Neuron (in vitro differentiated cells): Measurements from ENCODE around the gene MARVELD3.
"Not testable (repeated sequence)": the region's sequence is repeated elsewhere in the genome, so short reads cannot be mapped to it uniquely, and the experiment has no call there.

Source experiments
- H2AFZ ChIP-seq: one replicate; pipeline ENCODE4 v1.6.1; 2013; ENCODE audit warnings: low read depth, mild to moderate bottlenecking, inconsistent platforms, low read length, moderate library complexity
- H3K27me3 ChIP-seq: one replicate; pipeline ENCODE4 v1.6.1; 2013; ENCODE audit warnings: low read length; ENCODE audit not compliant: insufficient read depth
- H3K36me3 ChIP-seq: one replicate; pipeline ENCODE4 v1.6.1; 2013; ENCODE audit warnings: low read length; ENCODE audit not compliant: insufficient read depth
- H3K4me1 ChIP-seq: one replicate; pipeline ENCODE4 v1.6.1; 2013; ENCODE audit warnings: low read length; ENCODE audit not compliant: insufficient read depth
- H3K4me3 ChIP-seq: 2 replicates; pipeline ENCODE4 v1.5.1; 2013; ENCODE audit warnings: mild to moderate bottlenecking, low read length, moderate library complexity
- H3K9me3 ChIP-seq: one replicate; pipeline ENCODE4 v1.6.1; 2013; ENCODE audit warnings: low read length

The MARVELD3 gene

GRCh38 chr16:71626018-71626857 is at the start of gene MARVELD3:
MARVELD3 (plus strand) TSS chr16:71626184; CDS start chr16:71626230, 46 bp downstream.
- H3K9me3 ChIP-seq: no peaks in the 10 kb centered on the region
- H2AFZ ChIP-seq: peak within 1 kb of the TSS; percentile 78
- H3K4me1 ChIP-seq: peaks cover 17% of the 10 kb centered on the region
- H3K4me3 ChIP-seq: peak within 1 kb of the TSS; percentile 45
- peaks cover 33% of the 10 kb centered on the region for H3K27me3 ChIP-seq
- no peaks in the 10 kb centered on the region for H3K36me3 ChIP-seq

- no peak within 1 kb of the TSS for H2AFZ ChIP-seq
- peaks cover 20% of the 10 kb centered on the region for H3K27me3 ChIP-seq
- no peaks in the 10 kb centered on the region for H3K4me1 ChIP-seq
- no peaks in the 10 kb centered on the region for H3K36me3 ChIP-seq
- no peak within 1 kb of the TSS for H3K4me3 ChIP-seq
- no peaks in the 10 kb centered on the region for H3K9me3 ChIP-seq
Observed at GRCh38 chr16:71576971-71577370, 49.0 kb upstream of the MARVELD3 start, which contains the start of gene TAT. TAT (minus strand) TSS chr16:71577092; CDS start chr16:71576415, 677 bp downstream.

DNA sequence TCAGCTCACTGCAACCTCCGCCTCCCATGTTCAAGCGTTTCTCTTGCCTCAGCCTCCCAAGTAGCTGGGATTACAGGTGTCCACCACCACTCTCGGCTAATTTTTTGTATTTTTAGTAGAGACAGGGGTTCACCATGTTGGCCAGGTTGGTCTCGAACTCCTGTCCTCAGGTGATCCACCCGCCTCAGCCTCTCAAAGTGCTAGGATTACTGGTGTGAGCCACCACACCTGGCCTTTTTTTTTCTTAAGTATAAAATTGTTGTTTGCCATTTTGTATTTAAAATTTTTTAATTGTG is 43.5 kb upstream of the MARVELD3 start:
- H3K4me1 ChIP-seq, H3K4me3 ChIP-seq, H3K9me3 ChIP-seq, H3K27me3 ChIP-seq, H3K36me3 ChIP-seq, H2AFZ ChIP-seq: not testable (repeated sequence)

GRCh38 chr16:71584543-71585317 is 41.3 kb upstream of the MARVELD3 start:
- Histone ChIP-seq H3K4me1 (no peaks in the 10 kb centered on the region), H3K9me3 (no peaks in the 10 kb centered on the region)

GRCh38 chr16:71585318-71585703 is 40.7 kb upstream of the MARVELD3 start:
- Histone ChIP-seq H3K9me3 (no peaks in the 10 kb centered on the region), H3K27me3 (peaks cover 6% of the 10 kb centered on the region), H3K36me3 (no peaks in the 10 kb centered on the region), H3K4me3 (no peak overlapping the region), H2AFZ (no peak overlapping the region), H3K4me1 (no peaks in the 10 kb centered on the region)

More at GRCh38 chr16:71584543-71585317, 41.3 kb upstream of the MARVELD3 start:
- H3K4me3 ChIP-seq: no peak overlapping the region
- no peaks in the 10 kb centered on the region for H3K36me3 ChIP-seq
- H2AFZ ChIP-seq: no peak overlapping the region
- H3K27me3 ChIP-seq: peaks cover 6% of the 10 kb centered on the region

DNA sequence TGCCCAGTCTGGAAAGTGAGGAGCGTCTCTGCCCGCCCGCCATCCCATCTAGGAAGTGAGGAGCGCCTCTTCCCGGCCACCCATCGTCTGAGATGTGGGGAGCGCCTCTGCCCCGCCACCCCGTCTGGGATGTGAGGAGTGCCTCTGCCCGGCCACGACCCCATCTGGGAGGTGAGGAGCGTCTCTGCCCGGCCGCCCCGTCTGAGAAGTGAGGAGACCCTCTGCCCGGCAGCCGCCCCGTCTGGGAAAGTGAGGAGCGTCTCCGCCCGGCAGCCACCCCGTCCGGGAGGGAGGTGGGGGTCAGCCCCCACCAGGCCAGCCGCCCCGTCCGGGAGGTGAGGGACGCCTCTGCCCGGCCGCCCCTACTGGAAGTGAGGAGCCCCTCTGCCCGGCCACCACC is 36.6 kb upstream of the MARVELD3 start:
- not testable (repeated sequence) for H2AFZ ChIP-seq, H3K4me1 ChIP-seq, H3K9me3 ChIP-seq, H3K27me3 ChIP-seq, H3K4me3 ChIP-seq, H3K36me3 ChIP-seq

DNA sequence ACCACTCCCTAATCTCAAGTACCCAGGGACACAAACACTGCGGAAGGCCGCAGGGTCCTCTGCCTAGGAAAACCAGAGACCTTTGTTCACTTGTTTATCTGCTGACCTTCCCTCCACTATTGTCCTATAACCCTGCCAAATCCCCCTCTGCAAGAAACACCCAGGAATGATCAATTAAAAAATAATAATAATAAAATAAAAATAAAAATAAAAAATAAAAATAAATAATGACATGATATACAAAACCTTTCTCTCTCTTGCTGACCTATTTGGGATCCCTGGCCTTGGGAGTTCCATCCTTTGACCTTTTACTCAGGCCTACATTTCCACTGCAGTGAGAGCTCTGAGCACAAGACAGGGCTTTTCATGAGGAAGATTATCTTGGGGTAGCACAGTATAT is 35.9 kb upstream of the MARVELD3 start:
- not testable (repeated sequence) for H2AFZ ChIP-seq, H3K27me3 ChIP-seq, H3K9me3 ChIP-seq, H3K4me1 ChIP-seq, H3K4me3 ChIP-seq, H3K36me3 ChIP-seq

DNA sequence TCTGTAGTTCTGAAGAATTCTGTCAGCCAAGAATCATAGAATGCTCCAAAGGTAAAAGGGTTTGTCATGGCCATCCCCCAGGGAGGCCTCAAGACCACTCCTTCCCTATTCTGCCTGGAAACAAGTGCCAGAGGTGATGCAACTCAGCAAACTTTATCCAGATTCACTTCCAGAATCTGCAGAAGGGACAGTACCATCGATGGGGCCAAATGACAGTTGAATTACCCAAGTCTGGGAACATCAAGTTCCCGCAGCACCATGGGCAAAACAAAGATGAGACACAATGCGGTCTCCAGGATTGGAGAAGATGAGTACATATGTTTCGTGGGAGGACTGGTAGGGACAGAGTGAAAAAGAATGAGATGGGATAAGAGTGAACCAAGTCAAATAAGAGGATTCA is 35.4 kb upstream of the MARVELD3 start:
- H3K4me1 ChIP-seq: no peaks in the 10 kb centered on the region
- H3K9me3 ChIP-seq: no peaks in the 10 kb centered on the region
- H2AFZ ChIP-seq: no peak overlapping the region
- H3K36me3 ChIP-seq: no peaks in the 10 kb centered on the region
- no peak overlapping the region for H3K4me3 ChIP-seq
- H3K27me3 ChIP-seq: peaks cover 4% of the 10 kb centered on the region

- peaks cover 4% of the 10 kb centered on the region for H3K27me3 ChIP-seq
- H2AFZ ChIP-seq: no peak overlapping the region
- no peak overlapping the region for H3K4me3 ChIP-seq
- no peaks in the 10 kb centered on the region for H3K4me1 ChIP-seq
- H3K36me3 ChIP-seq: no peaks in the 10 kb centered on the region
- H3K9me3 ChIP-seq: no peaks in the 10 kb centered on the region
Observed at GRCh38 chr16:71591917-71592316, 34.1 kb upstream of the MARVELD3 start.

DNA sequence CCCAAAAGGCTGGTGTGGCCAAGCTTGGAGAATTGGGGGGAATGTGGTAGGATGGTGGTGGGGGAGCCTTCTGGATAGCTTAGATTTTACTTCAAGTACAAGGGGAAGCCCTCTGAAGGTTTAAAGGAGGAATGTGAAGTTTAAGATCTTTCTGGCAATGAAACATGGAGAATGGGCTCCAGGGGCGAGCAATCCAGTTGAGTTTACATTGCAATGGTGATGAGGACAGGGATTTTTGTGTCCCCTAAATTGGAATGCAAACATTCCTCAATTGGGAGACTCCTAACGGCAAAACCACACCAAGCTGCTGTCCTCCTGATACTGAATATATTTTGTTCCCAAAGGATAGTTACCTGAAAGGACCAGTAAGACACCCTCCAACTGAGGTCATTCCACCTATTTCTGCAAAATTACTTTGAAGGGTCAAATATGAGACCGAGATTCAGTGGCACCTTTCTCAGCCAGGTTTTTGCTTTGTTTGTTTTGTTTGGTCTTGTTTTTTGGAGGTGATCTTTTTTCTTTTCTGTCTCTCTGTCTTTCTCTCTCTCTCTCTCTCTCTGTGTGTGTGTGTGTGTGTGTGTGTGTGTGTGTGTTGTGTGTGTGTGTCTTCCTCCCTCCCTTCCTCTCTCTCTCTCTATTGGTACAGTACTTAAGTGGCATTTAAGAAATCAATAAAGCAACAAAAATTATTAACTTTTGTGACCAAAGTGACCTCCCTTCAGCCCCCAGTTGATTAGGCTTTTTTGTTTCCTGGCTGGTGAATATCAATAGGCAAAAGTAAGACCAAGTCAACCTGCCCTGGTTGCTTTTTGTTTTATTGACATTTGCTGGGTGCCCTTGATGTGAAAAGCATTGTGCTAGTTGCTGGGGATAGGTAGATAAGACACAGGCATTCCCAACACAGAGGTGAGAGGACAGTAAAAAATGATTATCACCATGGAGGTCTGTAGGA is 32.7 kb upstream of the MARVELD3 start:
- Histone ChIP-seq H3K4me1 (no peaks in the 10 kb centered on the region), H3K36me3 (no peaks in the 10 kb centered on the region), H3K4me3 (no peak overlapping the region), H3K9me3 (no peaks in the 10 kb centered on the region), H3K27me3 (peaks cover 2% of the 10 kb centered on the region), H2AFZ (no peak overlapping the region)

DNA sequence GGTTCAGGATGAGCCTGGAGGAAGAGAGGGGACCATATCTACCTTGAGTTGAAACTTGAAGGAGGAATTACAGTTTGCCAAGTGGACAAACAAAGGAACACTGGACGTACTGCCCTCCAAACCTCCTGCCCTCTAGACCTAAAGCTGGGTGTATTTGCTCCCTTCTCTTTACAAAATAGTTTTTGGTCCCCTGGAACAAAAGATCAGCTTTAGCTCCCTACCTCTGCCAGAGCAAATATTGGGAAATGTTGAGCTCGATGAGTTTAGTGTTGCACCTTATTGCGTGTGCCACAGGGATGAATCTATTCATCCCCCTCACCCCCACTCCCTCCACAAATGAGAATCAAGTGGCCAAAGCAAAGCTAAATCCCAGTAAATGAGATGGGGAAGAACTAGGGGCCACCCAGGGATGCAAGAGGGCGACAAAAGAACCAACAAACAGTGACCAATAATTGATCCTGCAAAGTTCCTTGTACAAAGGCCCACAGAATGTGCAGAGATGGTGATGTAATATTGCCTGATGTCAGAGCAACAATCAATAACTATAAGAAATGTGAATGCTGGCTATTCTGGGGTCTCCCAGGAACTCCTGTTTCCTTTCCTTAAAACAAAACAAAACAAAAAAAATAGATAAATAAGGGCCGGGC is 31.9 kb upstream of the MARVELD3 start:
- H3K27me3 ChIP-seq: no peaks in the 10 kb centered on the region
- H3K4me1 ChIP-seq: no peaks in the 10 kb centered on the region
- no peak overlapping the region for H3K4me3 ChIP-seq
- no peaks in the 10 kb centered on the region for H3K36me3 ChIP-seq
- no peak overlapping the region for H2AFZ ChIP-seq
- H3K9me3 ChIP-seq: no peaks in the 10 kb centered on the region

DNA sequence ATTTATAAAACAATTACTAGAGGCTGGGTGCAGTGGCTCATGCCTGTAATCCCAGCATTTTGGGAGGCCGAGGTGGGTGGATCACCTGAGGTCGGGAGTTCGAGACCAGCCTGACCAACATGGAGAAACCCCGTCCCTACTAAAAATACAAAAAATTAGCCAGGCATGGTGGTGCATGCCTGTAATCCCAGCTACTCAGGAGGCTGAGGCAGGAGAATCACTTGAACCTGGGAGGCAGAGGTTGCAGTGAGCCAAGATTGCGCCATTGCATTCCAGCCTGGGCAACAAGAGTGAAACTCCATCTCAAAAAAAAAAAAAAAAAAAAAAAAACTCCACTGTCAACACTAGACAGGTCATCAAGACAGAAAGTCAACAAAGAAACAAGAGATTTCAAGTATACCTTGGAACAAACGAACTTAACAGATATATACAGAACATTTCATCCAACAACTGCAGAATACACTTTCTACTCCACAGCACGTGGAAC is 30.6 kb upstream of the MARVELD3 start:
- H2AFZ ChIP-seq, H3K4me1 ChIP-seq, H3K4me3 ChIP-seq, H3K36me3 ChIP-seq, H3K27me3 ChIP-seq, H3K9me3 ChIP-seq: not testable (repeated sequence)
